SK-N-MC (cell line): ENCODE data around the gene RAP1GAP2.

Source experiments
- DNase-seq: peaks from one replicate; pipeline ENCODE4 v3.0.0-alpha.2; 2011; ENCODE audit warnings: low read depth, low spot score
- H3K27ac ChIP-seq: fragments of 200-600 bp; sonication (generic); 2 replicates; pipeline ENCODE4 v1.5.1; 2016; ENCODE audit warnings: mixed run types
- H3K36me3 ChIP-seq: fragments of 200-600 bp; sonication (generic); 2 replicates; pipeline ENCODE4 v1.6.1; 2017; ENCODE audit warnings: antibody characterized with exemption, low read length, mixed read lengths; ENCODE audit not compliant: insufficient read depth
- H3K4me3 ChIP-seq: fragments of 200-600 bp; sonication (generic); 2 replicates; pipeline ENCODE4 v1.5.1; 2016
- H3K9ac ChIP-seq: fragments of 200-600 bp; sonication (generic); 2 replicates; pipeline ENCODE4 v1.8.0; 2017; ENCODE audit warnings: mixed run types, mixed read lengths; ENCODE audit not compliant: insufficient read length
- H3K9me3 ChIP-seq: fragments of 200-600 bp; sonication (generic); 2 replicates; pipeline ENCODE4 v1.6.1; 2017; ENCODE audit warnings: low read depth, mild to moderate bottlenecking, antibody characterized with exemption, low read length, moderate library complexity, mixed read lengths
- EZH2 ChIP-seq: fragments of 200-600 bp; sonication (generic); IDR thresholded peaks from one replicate; pipeline ENCODE4 v1.6.1; 2017; ENCODE audit warnings: antibody characterized with exemption
- FOXP2 ChIP-seq: optimal IDR thresholded peaks from 2 replicates; pipeline ENCODE3; 2011; ENCODE audit warnings: mild to moderate bottlenecking, moderate library complexity; ENCODE audit not compliant: insufficient read depth; ENCODE audit errors: extremely low read length, control extremely low read depth
- POLR2AphosphoS5 ChIP-seq: IDR thresholded peaks from 2 replicates; pipeline ENCODE4 v1.6.1; 2012; ENCODE audit warnings: mild to moderate bottlenecking, low read depth, low read length, borderline replicate concordance

Gene RAP1GAP2

GRCh38 chr17:3004150-3004801, 208.0 kb downstream of the RAP1GAP2 start:
- no peaks in the 10 kb centered on the region for H3K9me3 ChIP-seq
- no peak for DNase-seq
- H3K27ac ChIP-seq, result no peak overlapping the region
- no peaks in the 10 kb centered on the region for H3K36me3 ChIP-seq
- no peak overlapping the region for H3K9ac ChIP-seq
- TF ChIP-seq POLR2AphosphoS5 (no peak), EZH2 (no peak)
- no peak overlapping the region; the same call in 1 of the 2 replicates for H3K4me3 ChIP-seq

DNA sequence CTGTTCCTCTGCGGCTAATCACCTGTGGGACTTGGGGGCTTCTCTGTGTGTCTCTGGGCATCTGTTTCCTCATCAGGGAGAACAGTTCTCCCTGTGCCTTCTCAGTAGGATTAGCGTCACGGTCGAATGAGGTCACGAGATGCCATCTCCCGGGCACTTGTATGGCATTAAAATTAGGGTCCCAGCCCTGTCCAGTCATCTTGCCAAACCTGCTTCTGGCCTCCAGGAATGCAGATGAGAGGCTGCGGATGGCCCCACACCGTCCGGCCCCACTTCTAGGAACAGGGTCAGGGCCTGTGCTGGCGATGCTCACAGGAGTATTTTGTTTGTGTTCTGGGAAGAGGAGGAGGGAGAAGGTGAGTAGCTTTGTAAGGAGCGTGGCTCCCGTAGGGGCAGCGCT, 208.7 kb downstream of the RAP1GAP2 start:
- Histone ChIP-seq H3K9ac (no peak overlapping the region), H3K4me3 (no peak overlapping the region), H3K9me3 (no peaks in the 10 kb centered on the region), H3K36me3 (no peaks in the 10 kb centered on the region), H3K27ac (no peak overlapping the region)
- DNase-seq, result no peak
- TF ChIP-seq FOXP2 (no peak), POLR2AphosphoS5 (no peak)

- Histone ChIP-seq H3K4me3 (no peak overlapping the region), H3K9me3 (no peaks in the 10 kb centered on the region), H3K27ac (no peak overlapping the region), H3K9ac (no peak overlapping the region), H3K36me3 (no peaks in the 10 kb centered on the region)
- no peak for DNase-seq
- TF ChIP-seq FOXP2, result no peak
- TF ChIP-seq EZH2, result no peak
- TF ChIP-seq POLR2AphosphoS5, result no peak
These were observed 209.5 kb downstream of the RAP1GAP2 start for GRCh38 chr17:3005696-3006095.

- no peak overlapping the region for H3K27ac ChIP-seq
- no peak overlapping the region for H3K4me3 ChIP-seq
- DNase-seq, result no peak
- no peak overlapping the region for H3K9ac ChIP-seq
- TF ChIP-seq POLR2AphosphoS5 (no peak), EZH2 (no peak)
- H3K9me3 ChIP-seq, result no peaks in the 10 kb centered on the region
- no peaks in the 10 kb centered on the region for H3K36me3 ChIP-seq
These were observed 210.6 kb downstream of the RAP1GAP2 start for GRCh38 chr17:3006801-3007200.

- no peaks in the 10 kb centered on the region for H3K9me3 ChIP-seq
- H3K9ac ChIP-seq, result no peak overlapping the region
- TF ChIP-seq EZH2 (no peak), FOXP2 (no peak), POLR2AphosphoS5 (no peak)
- H3K27ac ChIP-seq, result no peak overlapping the region
- H3K36me3 ChIP-seq, result no peaks in the 10 kb centered on the region
- no peak for DNase-seq
- H3K4me3 ChIP-seq, result no peak overlapping the region
These were observed 211.4 kb downstream of the RAP1GAP2 start for GRCh38 chr17:3007651-3008121.

GRCh38 chr17:3008336-3009288, 212.4 kb downstream of the RAP1GAP2 start:
- Histone ChIP-seq H3K27ac (no peak overlapping the region), H3K9me3 (no peaks in the 10 kb centered on the region), H3K36me3 (no peaks in the 10 kb centered on the region), H3K4me3 (no peak overlapping the region), H3K9ac (no peak overlapping the region)
- no peak for DNase-seq
- TF ChIP-seq FOXP2 (no peak), POLR2AphosphoS5 (no peak), EZH2 (no peak)

GRCh38 chr17:3009411-3009920, 213.2 kb downstream of the RAP1GAP2 start:
- H3K36me3 ChIP-seq, result no peaks in the 10 kb centered on the region
- no peak overlapping the region for H3K27ac ChIP-seq
- TF ChIP-seq EZH2 (no peak), POLR2AphosphoS5 (no peak), FOXP2 (no peak)
- H3K4me3 ChIP-seq, result no peak overlapping the region
- no peak overlapping the region for H3K9ac ChIP-seq
- no peak for DNase-seq
- H3K9me3 ChIP-seq, result no peaks in the 10 kb centered on the region

DNA sequence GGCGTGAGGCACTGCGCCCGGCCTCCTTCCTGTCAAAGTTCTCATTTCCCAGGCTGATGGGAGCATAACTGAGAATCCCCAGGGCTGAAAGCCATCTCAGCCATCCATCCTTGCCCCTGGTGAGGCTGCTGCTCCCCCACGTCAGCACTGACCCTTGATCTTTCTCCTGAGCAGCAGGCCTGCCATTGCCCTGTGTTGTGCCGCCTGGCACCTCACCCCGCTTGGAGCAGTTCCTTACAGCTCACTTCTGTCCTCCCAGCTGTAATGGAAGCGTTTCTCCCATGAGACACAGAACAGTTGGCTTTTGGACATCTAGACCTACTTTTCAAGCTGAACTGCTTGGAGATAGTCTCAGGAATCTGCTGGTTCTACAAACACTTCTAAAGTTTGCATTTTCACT, 215.7 kb downstream of the RAP1GAP2 start:
- DNase-seq, result no peak
- no peak overlapping the region for H3K9ac ChIP-seq
- no peak for TF ChIP-seq FOXP2
- H3K36me3 ChIP-seq, result no peaks in the 10 kb centered on the region
- no peaks in the 10 kb centered on the region for H3K9me3 ChIP-seq
- no peak overlapping the region for H3K27ac ChIP-seq
- no peak overlapping the region for H3K4me3 ChIP-seq
